HFFc6 (cell line): ENCODE results near the gene KIAA2012. TPM values are rescaled to one million over a fixed set of nuclear protein-coding genes. Genes with fewer than 3 reads are reported as not detected.

Experiments
- DNase-seq: peaks from one replicate; pipeline ENCODE4 v3.0.0-alpha.2; 2018
- H3K27ac Mint-ChIP-seq: 2 replicates; pipeline ENCODE4 v1.8.0; 2020; ENCODE audit warnings: mild to moderate bottlenecking, mixed read lengths
- H3K27me3 Mint-ChIP-seq: 2 replicates; pipeline ENCODE4 v1.8.0; 2021; ENCODE audit warnings: mild to moderate bottlenecking, moderate library complexity, mixed read lengths; ENCODE audit not compliant: insufficient read depth
- H3K36me3 Mint-ChIP-seq: 2 replicates; pipeline ENCODE4 v1.8.0; 2021; ENCODE audit warnings: low read depth, mixed read lengths
- H3K4me1 Mint-ChIP-seq: 2 replicates; pipeline ENCODE4 v1.8.0; 2020; ENCODE audit warnings: low read depth, mixed read lengths
- H3K4me3 Mint-ChIP-seq: 2 replicates; pipeline ENCODE4 v1.8.0; 2020; ENCODE audit warnings: mild to moderate bottlenecking, moderate library complexity, mixed read lengths
- H3K9me3 Mint-ChIP-seq: 2 replicates; pipeline ENCODE4 v1.8.0; 2020; ENCODE audit warnings: mild to moderate bottlenecking, mixed read lengths
- CTCF ChIP-seq: fragments of 200-600 bp; sonication (generic); IDR thresholded peaks from 2 replicates; pipeline ENCODE4 v1.5.0; 2021; ENCODE audit warnings: antibody characterized with exemption, mild to moderate bottlenecking
- total RNA-seq, 6 experiments: library from RNA; stranded (reverse); fragmentation: NEBNext Ultra II Directional; extraction: Animal tissue kit (Norgen Biotek cat#: 25700); gene quantifications; 2 replicates in 1 of 6; 3 replicates in 5 of 6; pipeline ENCODE4 v1.2.3, GENCODE V29; 2021

Gene KIAA2012
- total RNA-seq, 6 experiments from 2014 or later: 0.09 to 0.40 (median 0.26) TPM

DNA sequence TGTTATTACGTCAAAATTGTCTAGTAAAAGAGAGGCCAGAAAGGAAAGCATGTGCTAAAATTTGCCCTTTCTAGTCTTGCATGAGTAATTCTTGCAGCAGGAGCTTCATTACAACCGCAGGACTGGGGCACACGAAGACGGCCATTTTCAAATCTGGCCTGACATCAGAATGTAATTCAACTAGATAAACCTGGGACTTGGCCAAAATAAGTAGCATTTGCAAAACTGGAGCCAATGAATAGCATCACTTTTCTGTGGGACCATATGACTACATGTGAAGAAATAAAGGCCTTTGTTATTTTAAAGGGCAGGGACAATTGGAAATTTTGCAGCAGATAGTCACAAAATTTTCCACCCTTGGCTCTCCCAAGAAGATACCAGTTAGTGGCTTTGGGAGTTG is 42.4 kb upstream of the KIAA2012 start:
- Mint-ChIP-seq H3K27ac (peak overlapping the region; percentile 16; the same call in 1 of the 2 replicates), H3K27me3 (peaks cover 1% of the 10 kb centered on the region; the same call in 1 of the 2 replicates), H3K36me3 (peaks cover 7% of the 10 kb centered on the region; the same call in 1 of the 2 replicates), H3K9me3 (no peaks in the 10 kb centered on the region), H3K4me1 (peaks cover 24% of the 10 kb centered on the region), H3K4me3 (no peak overlapping the region)
- peak; percentile 58 for DNase-seq
- TF ChIP-seq CTCF: no peak

GRCh38 chr2:202031246-202031951 is 41.7 kb upstream of the KIAA2012 start:
- H3K9me3 Mint-ChIP-seq: no peaks in the 10 kb centered on the region
- DNase-seq: no peak
- peaks cover 24% of the 10 kb centered on the region for H3K4me1 Mint-ChIP-seq
- H3K27me3 Mint-ChIP-seq: 0 out of 2 replicates have a peak, but pooled peaks cover 1% of the 10 kb centered on the region
- H3K4me3 Mint-ChIP-seq: peak overlapping the region; percentile 91
- peaks cover 7% of the 10 kb centered on the region; the same call in 1 of the 2 replicates for H3K36me3 Mint-ChIP-seq
- H3K27ac Mint-ChIP-seq: peak overlapping the region; percentile 92
- TF ChIP-seq CTCF: no peak

GRCh38 chr2:202032846-202033316 is 40.2 kb upstream of the KIAA2012 start:
- Mint-ChIP-seq H3K27ac (peak overlapping the region; percentile 92), H3K4me1 (peaks cover 24% of the 10 kb centered on the region), H3K36me3 (0 out of 2 replicates have a peak, but pooled peaks cover 7% of the 10 kb centered on the region), H3K9me3 (no peaks in the 10 kb centered on the region), H3K4me3 (peak overlapping the region; percentile 91), H3K27me3 (0 out of 2 replicates have a peak, but pooled peaks cover 1% of the 10 kb centered on the region)
- TF ChIP-seq CTCF: no peak
- DNase-seq: peak; percentile 54

DNA sequence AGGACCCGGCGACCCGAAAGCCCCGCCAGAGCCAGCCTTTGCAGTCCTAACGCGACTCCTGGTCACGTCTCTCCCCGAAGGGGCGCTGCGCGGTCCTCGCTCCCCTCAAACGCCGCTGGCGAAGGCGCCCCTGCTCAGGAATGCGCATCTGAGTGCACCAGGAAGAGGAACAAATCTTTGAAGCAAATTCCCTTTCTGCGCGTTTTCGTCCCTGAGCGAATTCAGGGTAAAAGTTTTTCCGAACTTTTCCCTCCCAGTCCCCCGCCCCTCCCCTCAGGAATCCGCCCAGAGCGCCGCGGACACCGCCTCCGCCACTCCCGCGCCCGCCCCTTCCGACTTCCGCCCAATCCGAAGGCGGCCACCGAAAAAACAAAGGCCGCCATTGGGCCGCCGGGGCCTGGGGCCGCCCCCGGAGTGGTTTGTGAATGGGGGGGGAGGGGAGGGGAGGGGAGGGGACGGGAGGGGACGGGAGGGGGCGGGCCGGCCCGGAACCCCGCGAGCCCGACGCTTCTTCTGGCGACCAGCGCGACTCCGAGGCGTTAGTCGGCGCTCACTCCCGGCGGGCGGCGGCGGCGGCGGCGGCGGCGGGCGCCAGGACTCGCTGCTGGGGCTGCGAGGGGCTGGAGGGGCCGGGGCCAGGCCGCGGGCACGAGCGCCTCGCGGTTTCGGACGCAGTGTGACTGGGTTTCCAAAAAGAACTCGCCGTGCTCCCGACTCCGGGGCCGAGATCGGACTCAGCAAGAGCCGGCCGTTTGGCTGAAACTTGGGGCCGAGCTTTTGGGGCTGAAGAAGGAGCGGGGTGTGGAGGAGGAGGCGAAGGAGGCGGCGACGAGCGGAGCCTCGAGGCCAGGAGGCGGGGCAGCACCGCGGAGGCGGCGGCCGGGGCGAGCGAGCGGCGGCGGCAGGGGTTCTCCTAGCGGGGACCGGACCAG is 39.5 kb upstream of the KIAA2012 start, which contains the start of gene FZD7:
Gene FZD7 (plus strand): TSS at position 539 of the 932 bp plus-strand sequence. CDS start 793 bp downstream, outside the sequence.
- 0 out of 2 replicates have a peak, but pooled peaks cover 1% of the 10 kb centered on the region for H3K27me3 Mint-ChIP-seq
- TF ChIP-seq CTCF: 0 out of 2 replicates have a peak, but pooled peaks have one; percentile 26
- DNase-seq: peak; percentile 91

More for the DNA sequence above, 39.5 kb upstream of the KIAA2012 start, which contains the start of gene FZD7:
- Mint-ChIP-seq H3K36me3 (peaks cover 11% of the 10 kb centered on the region), H3K9me3 (no peaks in the 10 kb centered on the region), H3K27ac (peak within 1 kb of the TSS; percentile 92), H3K4me3 (peak within 1 kb of the TSS; percentile 91), H3K4me1 (peaks cover 24% of the 10 kb centered on the region)
